ENCODE data around the gene LMBR1. TPM values are rescaled to one million over a fixed set of nuclear protein-coding genes. Genes with fewer than 3 reads are reported as not detected.

The LMBR1 gene
- total and polyA plus RNA-seq, 2 donors (not counting 1 experiment from before 2014, with no cell fraction given), result 30.8 to 41.6 TPM

GRCh38 chr7:156765901-156766656 lies 126.9 kb downstream of the LMBR1 start:
- Histone ChIP-seq H3K9me3 (ENCODE audit: control insufficient read depth, insufficient read depth, low read depth, low read length) (no peaks in the 10 kb centered on the region), H3K27ac (ENCODE audit: insufficient read depth, low read length) (no peak overlapping the region), H3K9ac (ENCODE audit: insufficient read depth, low read length) (no peak overlapping the region), H3K79me2 (ENCODE audit: control insufficient read depth, insufficient read depth, low read length) (no peaks in the 10 kb centered on the region), H3K36me3 (ENCODE audit: control insufficient read depth, insufficient read depth, low read length) (no peaks in the 10 kb centered on the region), H4K20me1 (ENCODE audit: control insufficient read depth, extremely low read depth, insufficient read depth, low read length) (no peaks in the 10 kb centered on the region), H3K4me3 (replicated peaks in 1 of 4; ENCODE audit: control extremely low read depth in 1 of 4, insufficient read depth in 1 of 4, low read depth in 3 of 4, low read length in 4 of 4) (no peak overlapping the region), H2AFZ (ENCODE audit: low read length) (no peak overlapping the region), H3K4me2 (ENCODE audit: extremely low read depth, insufficient read depth, low read length) (no peak overlapping the region), H3K27me3 (ENCODE audit: control insufficient read depth, insufficient read depth, low read length) (no peaks in the 10 kb centered on the region), H3K4me1 (ENCODE audit: control insufficient read depth, extremely low read depth, insufficient read depth, low read length) (no peaks in the 10 kb centered on the region)
- no peak for DNase-seq (ENCODE audit: low read depth in 2 of 2)
- TF ChIP-seq CTCF (conservative IDR thresholded peaks at IDR 0.05 in 1 of 2, IDR thresholded peaks at IDR 0.05 in 1 of 2; ENCODE audit: low read depth in 1 of 2, low read length in 2 of 2) (no peak), EZH2 (IDR thresholded peaks at IDR 0.05; ENCODE audit: low read length, missing control alignments) (no peak)

- H3K4me3 ChIP-seq (replicated peaks in 1 of 4; ENCODE audit: control extremely low read depth in 1 of 4, insufficient read depth in 1 of 4, low read depth in 3 of 4, low read length in 4 of 4), result no peak overlapping the region
- no peaks in the 10 kb centered on the region for H3K36me3 ChIP-seq (ENCODE audit: control insufficient read depth, insufficient read depth, low read length)
- H3K27ac ChIP-seq (ENCODE audit: insufficient read depth, low read length), result no peak overlapping the region
- H3K4me1 ChIP-seq (ENCODE audit: control insufficient read depth, extremely low read depth, insufficient read depth, low read length), result no peaks in the 10 kb centered on the region
- no peak for TF ChIP-seq EZH2 (IDR thresholded peaks at IDR 0.05; ENCODE audit: low read length, missing control alignments)
- no peak for TF ChIP-seq CTCF (conservative IDR thresholded peaks at IDR 0.05 in 1 of 2, IDR thresholded peaks at IDR 0.05 in 1 of 2; ENCODE audit: low read depth in 1 of 2, low read length in 2 of 2)
- no peaks in the 10 kb centered on the region for H4K20me1 ChIP-seq (ENCODE audit: control insufficient read depth, extremely low read depth, insufficient read depth, low read length)
- DNase-seq (ENCODE audit: low read depth in 2 of 2), result no peak
- H3K9me3 ChIP-seq (ENCODE audit: control insufficient read depth, insufficient read depth, low read depth, low read length), result no peaks in the 10 kb centered on the region
- H3K9ac ChIP-seq (ENCODE audit: insufficient read depth, low read length), result no peak overlapping the region
- no peak overlapping the region for H3K4me2 ChIP-seq (ENCODE audit: extremely low read depth, insufficient read depth, low read length)
- H2AFZ ChIP-seq (ENCODE audit: low read length), result no peak overlapping the region
- no peaks in the 10 kb centered on the region for H3K79me2 ChIP-seq (ENCODE audit: control insufficient read depth, insufficient read depth, low read length)
- H3K27me3 ChIP-seq (ENCODE audit: control insufficient read depth, insufficient read depth, low read length), result no peaks in the 10 kb centered on the region
These were observed 128.2 kb downstream of the LMBR1 start for GRCh38 chr7:156764766-156765165.

- TF ChIP-seq CTCF (conservative IDR thresholded peaks at IDR 0.05 in 1 of 2, IDR thresholded peaks at IDR 0.05 in 1 of 2; ENCODE audit: low read depth in 1 of 2, low read length in 2 of 2) (peak; percentile 86 to 87), EZH2 (IDR thresholded peaks at IDR 0.05; ENCODE audit: low read length, missing control alignments) (no peak)
- Histone ChIP-seq H3K4me1 (ENCODE audit: control insufficient read depth, extremely low read depth, insufficient read depth, low read length) (no peaks in the 10 kb centered on the region), H4K20me1 (ENCODE audit: control insufficient read depth, extremely low read depth, insufficient read depth, low read length) (no peaks in the 10 kb centered on the region), H3K36me3 (ENCODE audit: control insufficient read depth, insufficient read depth, low read length) (no peaks in the 10 kb centered on the region), H3K9me3 (ENCODE audit: control insufficient read depth, insufficient read depth, low read depth, low read length) (no peaks in the 10 kb centered on the region), H3K4me3 (replicated peaks in 1 of 4; ENCODE audit: control extremely low read depth in 1 of 4, insufficient read depth in 1 of 4, low read depth in 3 of 4, low read length in 4 of 4) (no peak overlapping the region), H3K27ac (ENCODE audit: insufficient read depth, low read length) (no peak overlapping the region), H3K79me2 (ENCODE audit: control insufficient read depth, insufficient read depth, low read length) (no peaks in the 10 kb centered on the region), H3K9ac (ENCODE audit: insufficient read depth, low read length) (no peak overlapping the region), H2AFZ (ENCODE audit: low read length) (no peak overlapping the region), H3K4me2 (ENCODE audit: extremely low read depth, insufficient read depth, low read length) (no peak overlapping the region), H3K27me3 (ENCODE audit: control insufficient read depth, insufficient read depth, low read length) (no peaks in the 10 kb centered on the region)
- peak; percentile 74 to 86 for DNase-seq (ENCODE audit: low read depth in 2 of 2)
These were observed 128.8 kb downstream of the LMBR1 start for GRCh38 chr7:156764016-156764669.

All from fibroblast of lung (primary cell).